ENCODE results near the gene PHACTR2.
"Not testable (repeated sequence)": the region's sequence is repeated elsewhere in the genome, so short reads cannot be mapped to it uniquely, and the experiment has no call there.

DNA sequence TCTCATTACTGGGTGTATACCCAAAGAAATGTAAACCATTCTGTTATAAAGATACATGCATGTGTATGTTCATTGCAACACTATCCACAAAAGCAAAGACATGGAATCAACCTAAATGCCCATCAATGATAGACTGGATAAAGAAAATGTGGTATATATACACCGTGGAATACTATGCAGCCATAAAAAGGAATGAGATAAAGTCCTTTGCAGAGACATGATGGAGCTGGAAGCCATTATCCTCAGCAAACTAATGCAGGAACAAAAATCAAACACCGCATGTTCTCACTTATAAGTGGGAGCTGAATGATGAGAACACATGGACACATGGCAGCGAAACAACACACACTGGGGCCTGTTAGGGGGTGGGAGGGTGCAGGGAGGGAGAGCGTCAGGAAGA is 26.4 kb upstream of the PHACTR2 start:
- TF ChIP-seq, protein P1, sequence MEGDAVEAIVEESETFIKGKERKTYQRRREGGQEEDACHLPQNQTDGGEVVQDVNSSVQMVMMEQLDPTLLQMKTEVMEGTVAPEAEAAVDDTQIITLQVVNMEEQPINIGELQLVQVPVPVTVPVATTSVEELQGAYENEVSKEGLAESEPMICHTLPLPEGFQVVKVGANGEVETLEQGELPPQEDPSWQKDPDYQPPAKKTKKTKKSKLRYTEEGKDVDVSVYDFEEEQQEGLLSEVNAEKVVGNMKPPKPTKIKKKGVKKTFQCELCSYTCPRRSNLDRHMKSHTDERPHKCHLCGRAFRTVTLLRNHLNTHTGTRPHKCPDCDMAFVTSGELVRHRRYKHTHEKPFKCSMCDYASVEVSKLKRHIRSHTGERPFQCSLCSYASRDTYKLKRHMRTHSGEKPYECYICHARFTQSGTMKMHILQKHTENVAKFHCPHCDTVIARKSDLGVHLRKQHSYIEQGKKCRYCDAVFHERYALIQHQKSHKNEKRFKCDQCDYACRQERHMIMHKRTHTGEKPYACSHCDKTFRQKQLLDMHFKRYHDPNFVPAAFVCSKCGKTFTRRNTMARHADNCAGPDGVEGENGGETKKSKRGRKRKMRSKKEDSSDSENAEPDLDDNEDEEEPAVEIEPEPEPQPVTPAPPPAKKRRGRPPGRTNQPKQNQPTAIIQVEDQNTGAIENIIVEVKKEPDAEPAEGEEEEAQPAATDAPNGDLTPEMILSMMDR (conservative IDR thresholded peaks at IDR 0.05): not testable (repeated sequence)
- not testable (repeated sequence) for TF ChIP-seq ZFX (IDR thresholded peaks at IDR 0.05)
